IMR-90 (cell line): ENCODE data around the gene UBA7. TPM values are rescaled to one million over a fixed set of nuclear protein-coding genes. Genes with fewer than 3 reads are reported as not detected.
"Not testable (repeated sequence)": the region's sequence is repeated elsewhere in the genome, so short reads cannot be mapped to it uniquely, and the experiment has no call there.

Experiments used
- ATAC-seq: fragments of 200-7000 bp; cut with Tn5 transposase; 2 replicates; pipeline ENCODE4 v1.9.1; 2020; ENCODE audit warnings: low read depth, mild to moderate bottlenecking, moderate library complexity
- BruUV-seq: library from RNA; stranded (reverse); fragments of 400-500 nt; replicated peaks from 2 replicates; lab custom pipeline; 2021; lab: Mats Ljungman, UMichigan
- CTCF ChIA-PET: fragments of 300-600 bp; formaldehyde crosslinking; extraction: SDS; loops from one replicate; lab custom pipeline; 2021; ENCODE audit warnings: antibody characterized with exemption; lab: Yijun Ruan, JAX
- POLR2A ChIA-PET: fragments of 300-600 bp; sonication (Branson Sonifier 250); formaldehyde crosslinking; loops from one replicate; lab custom pipeline; 2022; ENCODE audit warnings: antibody characterized with exemption; ENCODE audit not compliant: unreplicated experiment; lab: Charles Lee
- DNase-seq: peaks from one replicate; pipeline ENCODE4 v3.0.0; 2013
- H2AFZ ChIP-seq: replicated peaks from 2 replicates; pipeline ENCODE3; 2013; ENCODE audit warnings: low read length, mild to moderate bottlenecking; ENCODE audit not compliant: poor library complexity
- H2AK5ac ChIP-seq: 2 replicates; pipeline ENCODE4 v1.6.1; 2013; ENCODE audit warnings: low read depth, low read length, inconsistent platforms
- H2AK9ac ChIP-seq: replicated peaks from 2 replicates; pipeline ENCODE3; 2013; ENCODE audit warnings: mild to moderate bottlenecking, low read depth, low read length, moderate library complexity; ENCODE audit not compliant: poor library complexity
- H2BK120ac ChIP-seq: 2 replicates; pipeline ENCODE4 v1.6.1; 2013; ENCODE audit warnings: low read depth, low read length, inconsistent platforms
- H2BK15ac ChIP-seq: 3 replicates; pipeline ENCODE4 v1.6.1; 2013; ENCODE audit warnings: low read depth, low read length, inconsistent platforms
- H2BK20ac ChIP-seq: 2 replicates; pipeline ENCODE4 v1.6.1; 2013; ENCODE audit warnings: low read depth, mild to moderate bottlenecking, inconsistent platforms, low read length, moderate library complexity
- H2BK5ac ChIP-seq: 2 replicates; pipeline ENCODE4 v1.6.1; 2013; ENCODE audit warnings: mild to moderate bottlenecking, low read depth, low read length, inconsistent platforms; ENCODE audit not compliant: poor library complexity, severe bottlenecking
- H3K14ac ChIP-seq: replicated peaks from 2 replicates; pipeline ENCODE4 v1.6.1; 2013; ENCODE audit warnings: low read depth, low read length, inconsistent platforms
- H3K18ac ChIP-seq: 2 replicates; pipeline ENCODE4 v1.6.1; 2013; ENCODE audit warnings: low read depth, low read length, control low read depth
- H3K23ac ChIP-seq: 2 replicates; pipeline ENCODE4 v1.6.1; 2013; ENCODE audit warnings: low read depth, low read length, inconsistent platforms
- H3K27ac ChIP-seq: 2 replicates; pipeline ENCODE4 v1.5.1; 2013; ENCODE audit warnings: mild to moderate bottlenecking, control low read depth, low read length; ENCODE audit not compliant: insufficient read depth
- H3K27me3 ChIP-seq: 2 replicates; pipeline ENCODE4 v1.6.1; 2013; ENCODE audit warnings: low read length; ENCODE audit not compliant: control insufficient read depth, insufficient read depth
- H3K36me3 ChIP-seq: 2 replicates; pipeline ENCODE4 v1.6.1; 2013; ENCODE audit warnings: low read length, mixed read lengths; ENCODE audit not compliant: control insufficient read depth, insufficient read depth
- H3K4ac ChIP-seq: 2 replicates; pipeline ENCODE4 v1.6.1; 2013; ENCODE audit warnings: low read depth, low read length, inconsistent platforms
- H3K4me1 ChIP-seq: 2 replicates; pipeline ENCODE4 v1.6.1; 2013; ENCODE audit warnings: low read length, mixed read lengths; ENCODE audit not compliant: control insufficient read depth, insufficient read depth
- H3K4me2 ChIP-seq: 2 replicates; pipeline ENCODE4 v1.6.1; 2013; ENCODE audit warnings: low read depth, mild to moderate bottlenecking, control low read depth, low read length, moderate library complexity
- H3K4me3 ChIP-seq: 2 replicates; pipeline ENCODE4 v1.5.1; 2013; ENCODE audit warnings: low read depth, mild to moderate bottlenecking, control low read depth, low read length, moderate library complexity; ENCODE audit not compliant: insufficient read depth
- H3K56ac ChIP-seq: 2 replicates; pipeline ENCODE4 v1.6.1; 2013; ENCODE audit warnings: low read length, inconsistent platforms; ENCODE audit not compliant: insufficient read depth; ENCODE audit errors: extremely low read depth
- H3K79me1 ChIP-seq, 2 experiments: 2 replicates each; pipeline ENCODE4 v1.6.1; 2013; ENCODE audit warnings: low read length in 2 of 2, inconsistent platforms in 1 of 2, low read depth in 1 of 2
- H3K9ac ChIP-seq: 2 replicates; pipeline ENCODE4 v1.6.1; 2013; ENCODE audit warnings: low read depth, low read length, control low read depth
- H3K9me1 ChIP-seq: 2 replicates; pipeline ENCODE4 v1.6.1; 2013; ENCODE audit warnings: low read length, inconsistent platforms; ENCODE audit not compliant: insufficient read depth
- H3K9me3 ChIP-seq: 2 replicates; pipeline ENCODE4 v1.6.1; 2013; ENCODE audit warnings: low read length; ENCODE audit not compliant: control insufficient read depth, insufficient read depth
- H4K20me1 ChIP-seq: 2 replicates; pipeline ENCODE4 v1.6.1; 2013; ENCODE audit warnings: low read length, inconsistent platforms; ENCODE audit not compliant: insufficient read depth
- H4K5ac ChIP-seq: 2 replicates; pipeline ENCODE4 v1.6.1; 2013; ENCODE audit warnings: mild to moderate bottlenecking, low read depth, low read length, control low read depth
- H4K8ac ChIP-seq, 2 experiments: 2 replicates each; pipeline ENCODE4 v1.6.1; 2013; ENCODE audit warnings: low read depth in 2 of 2, low read length in 2 of 2, control low read depth in 1 of 2, inconsistent platforms in 1 of 2
- H4K91ac ChIP-seq: 2 replicates; pipeline ENCODE4 v1.6.1; 2013; ENCODE audit warnings: low read depth, low read length, inconsistent platforms; ENCODE audit not compliant: insufficient read depth
- MAFK ChIP-seq: IDR thresholded peaks from 2 replicates; pipeline ENCODE4 v1.6.1; 2012; ENCODE audit warnings: low read depth, low read length, improper control_type of control experiment
- MXI1 ChIP-seq: IDR thresholded peaks from 2 replicates; pipeline ENCODE4 v1.6.1; 2012; ENCODE audit warnings: low read depth, mild to moderate bottlenecking, low read length, moderate library complexity, borderline replicate concordance
- WGBS, 2 experiments: methylation state at CpG; one replicate each; pipeline versions ENCODE4 v1.1.5 to v1.1.7; 2013; ENCODE audit warnings: missing lambda C conversion rate in 2 of 2; ENCODE audit not compliant: insufficient read length in 1 of 2; ENCODE audit errors: extremely low coverage in 2 of 2; 5-methylcytosine and 5-hydroxymethylcytosine counted together
- dilution Hi-C: fragments of 300-500 bp; cut with HindIII; formaldehyde crosslinking; loops from one replicate; pipeline ENCODE4 v1.14.3; 2018; ENCODE audit warnings: low sequenced_read_pairs; ENCODE audit not compliant: unreplicated experiment
- in situ Hi-C: fragments of 300-500 bp; cut with MboI; formaldehyde crosslinking; loops from 3 replicates; pipeline ENCODE4 v1.14.3; 2019; ENCODE audit warnings: low sequenced_read_pairs, inconsistent platforms, mixed read lengths
- intact Hi-C: fragments of 100-400 bp; cut with micrococcal nuclease; formaldehyde crosslinking; loops from 2 replicates; pipeline ENCODE4 v1.10.0; 2022
- polyA plus RNA-seq, 3 experiments: library from polyadenylated mRNA; depleted of rRNA; stranded (reverse); fragments of >200 nt; gene quantifications; 2 replicates each; pipeline ENCODE4 v1.2.3, GENCODE V29; 2012; ENCODE audit warnings: low replicate concordance in 1 of 3
- total RNA-seq: library from RNA; depleted of rRNA; stranded (reverse); fragments of >200 nt; gene quantifications from 2 replicates; pipeline ENCODE4 v1.2.3, GENCODE V29; 2012

The UBA7 gene
- total and polyA plus RNA-seq, 2 of the 4 experiments (the other 2 are of a cell fraction) = 18.6 to 57.8 TPM

- Histone ChIP-seq H4K91ac (peak overlapping the region; percentile 58), H3K27me3 (no peaks in the 10 kb centered on the region), H3K4ac (peak overlapping the region; percentile 83), H3K4me2 (peak overlapping the region; percentile 96), H3K36me3 (peaks cover 12% of the 10 kb centered on the region), H2BK15ac (no peak overlapping the region), H3K56ac (peak overlapping the region; percentile 93), H2AK9ac (peak overlapping the region; percentile 91), H2BK120ac (no peak overlapping the region), H3K4me1 (peaks cover 10% of the 10 kb centered on the region), H3K23ac (peak overlapping the region; percentile 99), H3K27ac (peak overlapping the region; percentile 45), H3K4me3 (peak overlapping the region; percentile 64), H4K20me1 (peaks cover 22% of the 10 kb centered on the region), H2AFZ (peak overlapping the region; percentile 89), H3K9me1 (peaks cover 11% of the 10 kb centered on the region), H3K9ac (peak overlapping the region; percentile 78), H4K5ac (no peak overlapping the region; the same call in 1 of the 2 replicates), H3K18ac (no peak overlapping the region), H2BK5ac (peak overlapping the region; percentile 14), H3K79me1 (peaks cover 4 to 51% of the 10 kb centered on the region in 2 experiments), H3K14ac (peak overlapping the region; percentile 93), H2AK5ac (peak overlapping the region; percentile 89), H4K8ac (peak overlapping the region; percentile 32 to 74; a peak in 1 of 4 replicates), H2BK20ac (no peak overlapping the region), H3K9me3 (no peaks in the 10 kb centered on the region)
- dilution Hi-C loops (no loop called here), in situ Hi-C loops (no loop called here), intact Hi-C loops (no loop called here)
- DNase-seq (peak; percentile 28), ATAC-seq (peak; percentile 44)
- CTCF ChIA-PET = interaction anchor here (0.7 kb wide), 1 partner anchor 41 kb away, joined by 3 read pairs; no protein-coding TSS in a partner anchor
- POLR2A ChIA-PET = interaction anchor here (0.6 kb wide), 1 partner anchor 18 kb away, joined by 7 read pairs; the partner anchor contains the start of gene INKA1
- TF ChIP-seq MAFK (no peak), MXI1 (peak; percentile 44; the same call in 1 of the 2 replicates)
- WGBS, 2 experiments = 1% methylated on average over 27 of the region's 50 CpGs; no CpG with 5 or more reads in 1 of the 2 experiments
- no TSS peak for BruUV-seq
Observed at GRCh38 chr3:49785565-49786356, 28.0 kb downstream of the UBA7 start.

- Histone ChIP-seq H4K20me1 (peaks cover 46% of the 10 kb centered on the region), H3K9me1 (peaks cover 16% of the 10 kb centered on the region), H3K36me3 (peaks cover 12% of the 10 kb centered on the region), H3K79me1 (peaks cover 7 to 72% of the 10 kb centered on the region in 2 experiments), H3K4me1 (peaks cover 14% of the 10 kb centered on the region)
- DNase-seq, H3K18ac ChIP-seq, H2AK9ac ChIP-seq, POLR2A ChIA-PET, H3K27me3 ChIP-seq, dilution Hi-C loops, H2BK20ac ChIP-seq, BruUV-seq, H3K9ac ChIP-seq, H4K8ac ChIP-seq, H3K27ac ChIP-seq, H3K23ac ChIP-seq, H2BK120ac ChIP-seq, ATAC-seq, H3K56ac ChIP-seq, H4K5ac ChIP-seq, CTCF ChIA-PET, H3K4me3 ChIP-seq, H4K91ac ChIP-seq, H2BK5ac ChIP-seq, H3K14ac ChIP-seq, in situ Hi-C loops, intact Hi-C loops, H3K4me2 ChIP-seq, H2AFZ ChIP-seq, H2BK15ac ChIP-seq, H3K9me3 ChIP-seq, H3K4ac ChIP-seq, H2AK5ac ChIP-seq: not testable (repeated sequence)
- 100% methylated on average over 1 of the region's 9 CpGs; no CpG with 5 or more reads in 1 of the 2 experiments for WGBS, 2 experiments
Observed at GRCh38 chr3:49782277-49782676, 31.5 kb downstream of the UBA7 start.
